Stimulated activated naive CD4-positive, alpha-beta T cell treated with Interleukin-2 at 50 U/mL for 16 hours (primary cell): ENCODE data around the gene RPRD2.
A peak's percentile ranks its signal among the peaks of the same experiment; 100 is the strongest.
"Not testable (repeated sequence)": the region's sequence is repeated elsewhere in the genome, so short reads cannot be mapped to it uniquely, and the experiment has no call there.

Experiments used
- DNase-seq: peaks from one replicate; lab custom pipeline; 2025; lab: John Stamatoyannopoulos, UW

The RPRD2 gene

GRCh38 chr1:150363426-150364230 lies at the start of gene RPRD2:
RPRD2 (plus strand) TSS chr1:150364147; CDS start chr1:150364715, 568 bp downstream.
- peak; percentile 99 for DNase-seq

- DNase-seq = not testable (repeated sequence)
These were observed 49.3 kb upstream of the RPRD2 start for GRCh38 chr1:150314691-150315090.

GRCh38 chr1:150320667-150320978 lies 43.3 kb upstream of the RPRD2 start:
- DNase-seq = no peak

GRCh38 chr1:150321826-150322166 lies 42.2 kb upstream of the RPRD2 start:
- DNase-seq = no peak

- DNase-seq = peak; percentile 1
These were observed 41.6 kb upstream of the RPRD2 start for GRCh38 chr1:150322310-150322709.

- DNase-seq = no peak
These were observed 31.2 kb upstream of the RPRD2 start for GRCh38 chr1:150332651-150333290.

GRCh38 chr1:150346316-150346715 lies 17.6 kb upstream of the RPRD2 start:
- DNase-seq = no peak

- no peak for DNase-seq
These were observed 11.1 kb upstream of the RPRD2 start for GRCh38 chr1:150352866-150353265.

- no peak for DNase-seq
These were observed 1.1 kb upstream of the RPRD2 start for GRCh38 chr1:150362721-150363425.

GRCh38 chr1:150364231-150365003 lies 470 bp downstream of the RPRD2 start:
- peak; percentile 76 for DNase-seq

- no peak for DNase-seq
These were observed 2.0 kb downstream of the RPRD2 start for GRCh38 chr1:150365941-150366340.

GRCh38 chr1:150366416-150367296 lies 2.7 kb downstream of the RPRD2 start:
- no peak for DNase-seq

GRCh38 chr1:150371110-150371509 lies 7.2 kb downstream of the RPRD2 start:
- no peak for DNase-seq

- DNase-seq = no peak
These were observed 8.6 kb downstream of the RPRD2 start for GRCh38 chr1:150372580-150372979.

GRCh38 chr1:150376110-150376509 lies 12.2 kb downstream of the RPRD2 start:
- no peak for DNase-seq

- DNase-seq = no peak
These were observed 19.8 kb downstream of the RPRD2 start for GRCh38 chr1:150383631-150384324.

- DNase-seq = no peak
These were observed 21.8 kb downstream of the RPRD2 start for GRCh38 chr1:150385537-150386445.

GRCh38 chr1:150386592-150386991 lies 22.6 kb downstream of the RPRD2 start:
- no peak for DNase-seq

GRCh38 chr1:150387200-150387599 lies 23.3 kb downstream of the RPRD2 start:
- no peak for DNase-seq

- no peak for DNase-seq
These were observed 24.3 kb downstream of the RPRD2 start for GRCh38 chr1:150388241-150388640.
